NAMALWA (cell line): ENCODE data around the gene TBRG1.

Experiments used
- DNase-seq: peaks from one replicate; pipeline ENCODE4 v3.0.0-alpha.2; 2015; ENCODE audit warnings: low spot score

Gene TBRG1

DNA sequence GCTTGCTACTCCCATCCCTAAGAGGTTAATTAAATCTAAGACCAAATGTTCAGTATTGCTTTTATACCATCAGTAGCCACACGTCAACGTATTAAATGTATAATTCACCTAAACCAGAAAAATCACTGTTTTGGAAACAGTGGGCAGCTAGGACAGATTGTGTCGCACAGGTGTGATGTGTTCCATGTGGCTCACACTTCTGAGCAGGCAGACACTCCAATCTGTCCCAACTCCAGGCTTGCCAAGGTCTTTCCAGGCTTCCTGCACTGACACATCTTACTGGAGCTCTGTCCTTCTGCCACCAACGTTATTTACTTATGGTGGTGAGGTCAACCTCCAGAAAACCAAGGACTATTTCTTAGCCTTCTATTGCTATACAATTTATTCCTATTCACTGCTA lies 39.4 kb downstream of the TBRG1 start:
- no peak for DNase-seq

- DNase-seq: no peak
Observed at GRCh38 chr11:124663861-124664260, 41.2 kb downstream of the TBRG1 start.

DNA sequence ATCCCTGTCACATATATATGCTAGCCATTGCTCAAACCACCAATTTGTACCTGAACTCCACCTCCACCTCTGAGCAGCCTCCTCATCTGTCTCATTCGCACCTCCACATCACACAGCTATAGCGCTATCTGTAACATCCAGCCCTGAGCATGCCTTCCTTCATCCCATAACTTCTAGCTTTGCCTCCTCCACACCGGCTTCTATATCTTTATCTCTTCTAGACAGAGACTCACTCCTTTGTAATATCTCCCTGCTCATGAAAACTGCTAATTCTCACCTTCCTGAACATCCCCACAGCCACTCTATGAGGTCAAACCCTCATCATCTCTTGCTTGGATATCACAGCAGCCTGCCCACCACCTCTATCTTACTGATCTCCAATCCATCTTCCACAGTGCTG lies 44.9 kb downstream of the TBRG1 start:
- no peak for DNase-seq

GRCh38 chr11:124669193-124669592 lies 46.5 kb downstream of the TBRG1 start:
- DNase-seq: peak; percentile 62

GRCh38 chr11:124670732-124671131 lies 48.1 kb downstream of the TBRG1 start:
- peak; percentile 36 for DNase-seq

GRCh38 chr11:124672536-124673215 lies 50.0 kb downstream of the TBRG1 start:
- peak; percentile 15 for DNase-seq

GRCh38 chr11:124673333-124674167 lies 50.9 kb downstream of the TBRG1 start, which contains the start of the genes SIAE and SPA17:
TSS of gene SIAE (minus strand) at chr11:124673739. CDS start at chr11:124673708, 31 bp downstream.
TSS of gene SPA17 (plus strand) at chr11:124673904. CDS start at chr11:124675265, 1,361 bp downstream.
- DNase-seq: peak; percentile 91

- no peak for DNase-seq
Observed at GRCh38 chr11:124674168-124674517, 51.5 kb downstream of the TBRG1 start.

GRCh38 chr11:124674571-124674970 lies 51.9 kb downstream of the TBRG1 start:
- DNase-seq: no peak

- DNase-seq: no peak
Observed at GRCh38 chr11:124676386-124676785, 53.7 kb downstream of the TBRG1 start.

DNA sequence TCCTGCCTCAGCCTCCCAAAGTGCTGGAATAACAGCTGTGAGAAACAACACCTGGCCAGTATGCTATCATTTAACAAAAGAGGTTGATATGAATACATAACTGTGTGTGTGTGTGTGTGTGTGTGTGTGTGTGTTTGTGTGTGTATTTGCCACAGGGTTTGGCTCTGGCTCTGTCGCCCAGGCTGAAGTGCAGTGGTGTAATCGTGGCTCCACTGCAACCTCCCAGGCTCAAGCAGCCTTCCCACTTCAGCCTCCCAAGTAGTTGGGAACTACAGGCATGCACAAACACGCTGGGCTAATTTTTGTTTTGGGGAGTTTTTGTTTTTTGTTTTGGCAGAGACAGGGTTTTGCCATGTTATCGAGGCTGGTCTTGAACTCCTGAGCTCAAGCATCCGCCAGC lies 55.8 kb downstream of the TBRG1 start:
- DNase-seq: no peak

DNA sequence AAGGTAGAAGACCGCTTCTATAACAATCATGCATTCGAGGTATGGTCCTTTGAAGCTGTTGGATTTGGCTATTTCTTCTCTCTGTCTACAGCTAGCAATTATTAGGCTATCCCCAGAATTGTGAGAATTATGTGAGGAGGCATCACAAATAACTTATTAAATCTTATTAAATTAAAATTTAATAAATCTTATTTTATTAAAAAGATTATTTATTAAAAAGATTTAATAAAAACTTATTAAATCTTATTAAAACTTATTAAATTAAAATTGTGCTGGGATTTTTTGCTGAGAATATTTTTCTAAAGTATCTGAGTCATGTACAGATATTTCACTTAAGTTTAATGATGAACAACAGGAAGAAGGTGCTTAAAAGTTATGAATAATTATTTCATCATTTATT lies 58.8 kb downstream of the TBRG1 start:
- no peak for DNase-seq

GRCh38 chr11:124682443-124682842 lies 59.8 kb downstream of the TBRG1 start:
- no peak for DNase-seq
